Measurements from ENCODE around the gene LRRC3.
"Not testable (repeated sequence)": the region's sequence is repeated elsewhere in the genome, so short reads cannot be mapped to it uniquely, and the experiment has no call there.

Gene LRRC3

DNA sequence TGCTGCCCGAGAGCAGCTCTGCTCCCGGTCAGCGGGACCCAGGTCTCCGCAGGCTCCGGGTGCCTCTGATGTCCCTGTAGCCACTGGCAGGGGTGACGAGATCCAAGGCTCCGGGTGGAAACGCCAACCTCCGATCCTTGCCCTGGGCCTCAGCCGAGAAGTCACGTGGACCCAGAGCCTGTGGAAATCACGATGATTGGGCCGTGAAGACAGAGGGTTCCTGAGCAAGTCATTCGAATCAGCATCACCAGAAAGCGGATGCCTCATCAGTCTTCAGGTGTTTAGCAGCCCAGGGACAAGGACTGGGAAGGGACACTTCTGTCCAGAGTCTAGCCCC, 12.5 kb downstream of the LRRC3 start:
- Mint-ChIP-seq H3K9me3 (ENCODE audit: low read depth) (no peaks in the 10 kb centered on the region), H3K27ac (no peak overlapping the region), H3K36me3 (no peaks in the 10 kb centered on the region), H3K27me3 (no peaks in the 10 kb centered on the region), H3K4me1 (ENCODE audit: low read depth) (no peaks in the 10 kb centered on the region), H3K4me3 (no peak overlapping the region)

DNA sequence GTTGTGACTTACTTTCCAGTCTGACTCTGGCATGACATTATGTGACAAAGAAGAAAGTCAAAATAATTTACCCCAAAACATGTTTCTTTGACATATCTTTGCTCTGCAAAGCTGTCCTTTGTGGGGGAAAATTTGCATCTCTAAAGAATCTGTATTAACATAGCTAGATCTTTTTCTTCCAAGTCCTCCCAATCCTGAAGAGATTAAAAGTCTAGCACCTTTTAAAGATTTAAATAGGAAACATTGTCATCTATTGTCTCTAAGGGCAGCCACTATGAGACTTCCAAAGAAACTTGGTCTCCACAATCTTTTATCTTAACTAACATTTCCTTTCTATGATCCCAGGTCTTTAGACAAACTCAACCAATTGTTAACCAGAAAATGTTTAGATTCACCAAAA, 16.0 kb downstream of the LRRC3 start:
- Mint-ChIP-seq H3K4me3 (no peak overlapping the region), H3K27ac (no peak overlapping the region), H3K36me3 (no peaks in the 10 kb centered on the region), H3K27me3 (no peaks in the 10 kb centered on the region), H3K4me1 (ENCODE audit: low read depth) (no peaks in the 10 kb centered on the region), H3K9me3 (ENCODE audit: low read depth) (no peaks in the 10 kb centered on the region)

DNA sequence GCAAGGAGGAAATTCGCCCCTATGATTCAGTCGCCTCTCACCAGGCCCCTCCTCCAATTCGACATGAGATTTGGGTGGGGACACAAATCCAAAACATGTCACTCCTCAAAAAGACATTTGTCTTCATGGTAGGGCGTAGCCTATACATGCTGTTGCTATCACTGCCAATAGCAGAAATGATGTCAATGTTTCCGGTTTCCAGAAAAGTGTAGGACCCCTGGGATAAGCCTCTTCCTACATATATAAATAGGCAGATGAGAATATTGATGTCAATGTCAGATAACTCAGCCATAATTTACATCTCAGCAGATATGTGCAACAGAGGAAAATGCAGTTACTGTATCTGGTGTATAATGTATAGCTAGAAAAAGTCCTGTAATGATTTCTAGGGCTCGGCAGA, 16.7 kb downstream of the LRRC3 start:
- Mint-ChIP-seq H3K36me3 (no peaks in the 10 kb centered on the region), H3K4me1 (ENCODE audit: low read depth) (no peaks in the 10 kb centered on the region), H3K4me3 (no peak overlapping the region), H3K27ac (no peak overlapping the region), H3K9me3 (ENCODE audit: low read depth) (no peaks in the 10 kb centered on the region), H3K27me3 (no peaks in the 10 kb centered on the region)

DNA sequence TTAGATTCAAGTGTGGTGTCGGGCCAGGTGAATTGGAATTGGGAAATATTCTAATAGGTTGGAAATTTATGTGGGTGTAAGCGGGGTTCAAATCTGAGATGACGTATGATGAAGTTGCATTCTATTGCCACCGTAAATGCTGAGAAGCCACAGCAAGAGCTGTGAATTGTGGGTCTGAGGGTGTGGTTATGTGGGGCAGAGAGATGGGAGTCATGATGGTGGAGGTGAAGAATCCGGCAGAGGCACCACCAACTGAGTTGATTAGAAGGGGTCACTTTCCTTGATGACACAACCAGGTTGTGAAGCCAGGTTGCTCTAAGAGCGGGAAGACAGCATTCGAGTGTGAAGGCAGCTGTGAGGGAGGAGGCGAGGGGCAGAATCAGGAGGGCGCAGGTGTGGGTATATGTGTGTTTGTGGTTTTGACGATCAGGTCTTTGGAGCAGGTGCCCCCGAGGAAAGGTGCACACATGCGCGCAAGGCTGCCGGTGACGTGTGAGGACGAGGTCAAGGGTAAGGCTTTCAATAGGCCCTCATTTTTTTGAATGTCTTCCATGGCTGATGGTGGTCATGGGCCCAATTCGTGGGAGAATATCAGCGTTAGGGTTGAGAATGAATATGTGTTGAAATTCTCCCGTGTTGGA, 18.7 kb downstream of the LRRC3 start:
- Mint-ChIP-seq H3K36me3 (no peaks in the 10 kb centered on the region), H3K4me3 (no peak overlapping the region), H3K27ac (no peak overlapping the region), H3K27me3 (no peaks in the 10 kb centered on the region), H3K4me1 (ENCODE audit: low read depth) (peaks cover 2% of the 10 kb centered on the region), H3K9me3 (ENCODE audit: low read depth) (no peaks in the 10 kb centered on the region)

DNA sequence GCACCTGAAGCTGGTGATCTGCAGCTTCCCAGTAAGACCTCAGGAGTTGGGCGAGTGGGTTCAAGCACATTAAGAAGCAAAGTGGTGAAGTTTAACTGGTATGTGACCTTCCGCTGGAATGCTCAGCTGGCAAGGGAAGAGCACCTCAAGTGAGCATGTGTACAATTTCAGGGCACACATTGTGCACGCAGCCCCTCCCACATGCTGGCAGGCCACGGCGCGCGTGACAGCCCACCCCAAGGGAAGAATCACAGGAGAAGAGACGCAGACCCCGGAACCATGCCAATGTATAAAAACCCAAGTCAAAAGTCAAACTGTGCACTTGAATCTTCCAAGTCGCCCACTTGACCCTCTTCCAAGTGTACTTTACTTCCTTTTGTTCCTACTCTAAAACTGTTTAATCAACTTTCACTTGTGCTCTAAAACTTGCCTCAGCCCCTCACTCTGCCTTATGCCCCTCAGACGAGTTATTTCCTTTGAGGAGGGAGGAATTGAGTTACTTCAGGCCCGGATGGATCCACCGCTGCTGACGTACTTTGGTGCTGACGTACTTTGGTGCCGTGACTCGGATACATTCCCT, 20.0 kb downstream of the LRRC3 start:
- Mint-ChIP-seq H3K4me1 (ENCODE audit: low read depth) (peaks cover 5% of the 10 kb centered on the region), H3K9me3 (ENCODE audit: low read depth) (no peaks in the 10 kb centered on the region), H3K4me3 (no peak overlapping the region), H3K36me3 (no peaks in the 10 kb centered on the region), H3K27ac (no peak overlapping the region), H3K27me3 (no peaks in the 10 kb centered on the region)

DNA sequence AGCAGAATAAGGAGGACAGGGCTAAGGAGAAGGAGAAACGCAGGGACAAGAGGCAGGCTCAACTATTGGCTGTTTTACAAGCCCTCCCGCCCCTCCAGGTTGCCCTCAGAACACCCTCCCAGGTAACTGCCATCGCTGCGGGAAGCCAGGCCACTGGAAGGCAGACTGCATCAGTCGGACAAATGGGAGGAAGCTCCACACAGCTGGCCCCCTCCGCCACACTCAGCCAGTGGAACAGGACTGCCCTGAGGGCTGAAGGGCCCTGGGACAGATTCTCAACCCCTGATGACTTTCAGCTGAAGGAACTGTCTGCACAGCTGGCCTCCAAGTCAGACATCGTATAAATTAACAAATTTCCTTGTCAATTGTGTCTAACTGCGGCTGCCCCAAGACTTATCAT, 21.8 kb downstream of the LRRC3 start:
- Mint-ChIP-seq H3K4me3 (no peak overlapping the region), H3K27ac (no peak overlapping the region), H3K27me3 (no peaks in the 10 kb centered on the region), H3K4me1 (ENCODE audit: low read depth) (peaks cover 5% of the 10 kb centered on the region), H3K36me3 (no peaks in the 10 kb centered on the region), H3K9me3 (ENCODE audit: low read depth) (no peaks in the 10 kb centered on the region)

DNA sequence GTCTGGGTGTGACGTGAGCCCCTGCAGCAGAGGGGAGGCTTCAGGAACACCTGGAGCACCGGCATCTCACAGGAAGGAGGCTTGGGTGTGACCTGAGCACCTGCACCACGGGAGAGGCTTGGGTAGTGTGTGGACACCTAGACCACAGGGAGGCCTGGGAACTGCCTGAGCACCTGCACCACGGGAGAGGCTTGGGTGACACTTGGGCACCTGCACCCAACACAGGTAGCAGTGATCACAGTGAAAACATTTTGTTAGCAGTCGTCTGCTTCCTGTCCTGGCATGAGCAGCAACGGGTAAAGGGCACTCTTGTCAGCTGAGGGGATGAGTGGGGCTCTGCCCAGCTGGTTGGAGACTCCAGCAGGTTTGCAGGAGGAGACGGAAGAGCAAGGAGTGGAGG, 22.4 kb downstream of the LRRC3 start:
- Mint-ChIP-seq H3K27me3 (no peaks in the 10 kb centered on the region), H3K4me3 (no peak overlapping the region), H3K9me3 (ENCODE audit: low read depth) (no peaks in the 10 kb centered on the region), H3K27ac (no peak overlapping the region), H3K4me1 (ENCODE audit: low read depth) (peaks cover 5% of the 10 kb centered on the region), H3K36me3 (no peaks in the 10 kb centered on the region)

DNA sequence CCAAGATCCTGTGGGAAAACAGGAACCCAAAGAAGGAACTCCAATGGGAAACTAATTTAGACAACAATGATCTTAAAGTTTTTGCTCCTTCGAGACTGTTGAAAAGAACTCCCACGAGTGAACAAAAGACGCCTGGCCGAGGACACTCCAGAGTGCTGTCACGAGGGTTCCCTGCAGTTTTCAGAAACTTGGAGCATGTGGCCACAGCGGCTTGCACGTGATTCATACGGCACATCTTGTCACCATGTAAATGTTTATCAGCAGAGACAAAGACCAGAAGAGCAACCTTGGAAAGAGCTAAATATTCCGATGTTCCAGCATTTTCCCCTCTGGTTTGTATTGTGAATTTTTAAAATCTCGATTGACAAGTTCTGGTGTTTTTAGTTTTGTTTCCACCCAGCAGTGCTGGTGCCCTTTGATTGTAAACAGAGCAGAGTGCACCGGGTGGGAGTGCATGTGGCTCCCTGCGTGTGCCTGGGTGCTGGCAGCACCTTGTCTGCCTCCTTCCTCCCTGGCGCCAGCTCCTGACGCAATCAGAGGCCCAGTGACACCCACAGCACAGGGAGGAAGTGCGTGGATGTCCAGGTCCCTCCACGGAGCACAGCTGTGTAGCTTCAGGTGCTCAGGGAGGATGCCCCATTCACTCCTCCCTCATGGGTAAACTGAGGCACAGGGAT, 23.0 kb downstream of the LRRC3 start:
- Mint-ChIP-seq H3K27ac (no peak overlapping the region), H3K4me1 (ENCODE audit: low read depth) (peaks cover 5% of the 10 kb centered on the region), H3K9me3 (ENCODE audit: low read depth) (no peaks in the 10 kb centered on the region), H3K4me3 (no peak overlapping the region), H3K36me3 (no peaks in the 10 kb centered on the region), H3K27me3 (no peaks in the 10 kb centered on the region)

DNA sequence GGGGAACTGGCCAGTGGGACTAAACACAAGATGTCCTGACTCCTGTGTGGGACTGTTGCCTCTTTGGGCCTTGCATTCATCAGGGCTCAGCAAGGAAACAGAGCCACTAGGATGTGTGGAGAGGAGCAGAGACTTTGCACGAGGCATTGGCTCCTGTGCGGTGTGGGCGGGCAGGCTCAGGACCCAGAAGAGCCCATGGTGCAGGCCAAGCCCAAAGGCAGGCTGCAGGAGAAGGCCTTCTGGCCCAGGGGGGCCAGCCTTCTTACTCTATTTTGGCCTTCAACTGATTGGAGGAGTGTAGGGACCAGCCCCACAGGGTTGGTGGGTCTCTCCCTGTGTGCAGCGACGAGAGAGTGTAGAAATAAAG, 23.5 kb downstream of the LRRC3 start:
- Mint-ChIP-seq H3K4me1 (ENCODE audit: low read depth) (peaks cover 5% of the 10 kb centered on the region), H3K27me3 (no peaks in the 10 kb centered on the region), H3K9me3 (ENCODE audit: low read depth) (no peaks in the 10 kb centered on the region), H3K27ac (no peak overlapping the region), H3K36me3 (no peaks in the 10 kb centered on the region), H3K4me3 (no peak overlapping the region)

DNA sequence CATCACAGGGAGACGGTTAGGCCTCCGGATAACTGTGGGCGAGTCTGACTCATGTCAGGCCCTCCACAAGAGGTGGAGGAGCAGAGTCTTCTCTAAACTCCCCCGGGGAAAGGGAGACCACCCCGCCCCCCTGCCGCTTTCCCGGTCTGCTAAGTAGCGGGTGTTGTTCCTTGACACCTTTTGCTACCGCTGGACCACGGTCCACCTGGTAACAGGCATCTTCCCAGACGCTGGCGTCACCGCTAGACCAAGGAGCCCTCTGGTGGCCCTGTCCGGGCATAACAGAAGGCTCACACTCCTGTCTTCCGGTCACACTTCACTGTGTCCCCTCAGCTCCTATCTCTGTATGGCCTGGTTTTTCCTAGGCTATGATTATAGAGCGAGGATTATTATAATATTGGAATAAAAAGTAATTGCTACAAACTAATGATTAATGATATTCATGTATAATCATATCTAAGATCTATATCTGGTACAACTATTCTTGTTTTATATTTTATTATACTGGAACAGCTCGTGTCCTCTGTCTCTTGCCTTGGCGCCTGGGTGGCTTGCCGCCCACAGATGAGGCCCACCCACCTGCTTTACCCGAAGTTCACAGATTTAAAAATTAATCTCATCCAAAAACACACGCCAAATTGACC, 24.4 kb downstream of the LRRC3 start:
- H3K4me1 Mint-ChIP-seq (ENCODE audit: low read depth); H3K4me3 Mint-ChIP-seq; H3K27me3 Mint-ChIP-seq; H3K27ac Mint-ChIP-seq; H3K36me3 Mint-ChIP-seq; H3K9me3 Mint-ChIP-seq (ENCODE audit: low read depth): not testable (repeated sequence)

DNA sequence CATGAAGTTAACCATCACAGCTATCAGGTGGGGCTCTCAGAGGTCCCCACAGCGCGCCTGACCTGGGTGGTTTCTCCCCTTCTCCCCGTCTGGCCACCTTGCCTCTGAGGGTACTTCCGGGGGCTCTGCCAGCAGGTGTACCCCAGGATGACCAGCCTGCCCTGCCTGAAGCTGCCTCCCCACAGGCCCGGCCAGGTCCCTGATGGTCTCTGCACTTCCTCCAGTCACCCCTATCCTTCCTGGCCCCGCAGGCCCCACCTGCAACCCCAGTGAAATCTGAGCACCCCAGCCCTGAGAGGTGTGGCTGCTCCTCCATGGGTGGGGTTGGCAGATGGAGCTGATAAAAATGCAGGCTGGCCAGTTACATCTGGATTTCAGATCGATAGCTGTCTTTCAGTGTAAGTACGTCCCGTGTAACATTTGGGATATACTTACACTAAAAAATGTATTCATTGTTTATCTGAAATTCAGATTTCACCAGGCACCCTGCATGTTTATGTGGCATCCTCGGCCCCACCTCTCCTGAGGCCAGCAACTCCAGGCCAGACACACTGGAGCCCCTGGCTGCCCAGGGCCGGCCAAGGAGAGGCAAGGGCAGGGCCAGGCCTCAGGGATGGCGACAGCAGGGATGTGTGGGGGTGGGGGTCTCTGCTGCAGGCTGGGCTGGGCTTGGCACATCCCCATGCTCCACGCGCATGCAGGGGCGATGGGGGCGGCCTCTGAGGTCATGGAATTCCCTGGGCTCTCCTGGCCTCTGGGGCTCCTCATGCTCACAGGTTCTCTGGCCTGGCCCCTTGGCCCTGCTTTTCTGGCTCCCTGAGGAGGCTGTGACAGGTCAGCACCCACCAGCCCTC, 25.1 kb downstream of the LRRC3 start:
- H3K27me3 Mint-ChIP-seq = no peaks in the 10 kb centered on the region
- H3K9me3 Mint-ChIP-seq (ENCODE audit: low read depth) = no peaks in the 10 kb centered on the region
- H3K4me1 Mint-ChIP-seq (ENCODE audit: low read depth) = peaks cover 11% of the 10 kb centered on the region
- no peaks in the 10 kb centered on the region for H3K36me3 Mint-ChIP-seq
- no peak overlapping the region for H3K27ac Mint-ChIP-seq
- H3K4me3 Mint-ChIP-seq = no peak overlapping the region

DNA sequence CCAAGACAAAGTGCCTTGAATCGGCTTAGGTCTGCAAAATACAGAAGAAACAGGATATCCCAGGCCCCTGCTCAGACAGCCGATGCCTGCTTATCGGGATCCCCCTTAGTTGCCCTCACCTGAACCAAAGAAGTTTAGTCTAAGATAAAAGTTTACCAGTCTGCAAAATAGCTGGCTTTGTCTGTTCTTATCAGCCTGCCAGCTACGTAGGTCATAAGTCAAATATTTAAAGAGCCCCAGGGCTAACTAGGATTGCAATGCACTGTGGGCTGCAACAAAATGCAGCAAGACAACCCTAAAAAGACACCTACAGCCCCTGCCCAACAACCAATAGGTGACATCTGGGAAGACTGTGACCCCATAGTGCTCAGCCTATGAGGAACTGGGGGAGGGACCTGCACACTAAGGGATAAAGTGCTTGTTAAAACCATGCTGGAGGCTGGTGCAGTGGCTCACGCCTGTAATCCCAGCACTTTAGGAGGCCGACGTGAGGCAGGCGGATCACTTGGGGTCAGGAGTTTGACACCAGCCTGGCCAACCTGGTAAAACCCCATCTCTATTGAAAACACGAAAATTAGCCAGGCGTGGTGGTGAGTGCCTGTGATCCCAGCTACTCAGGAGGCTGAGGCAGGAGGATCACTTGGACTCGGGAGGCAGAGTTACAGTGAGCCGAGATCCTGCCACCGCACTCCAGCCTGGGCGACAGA, 27.4 kb downstream of the LRRC3 start:
- no peaks in the 10 kb centered on the region for H3K27me3 Mint-ChIP-seq
- H3K4me1 Mint-ChIP-seq (ENCODE audit: low read depth) = peaks cover 19% of the 10 kb centered on the region
- H3K36me3 Mint-ChIP-seq = no peaks in the 10 kb centered on the region
- H3K4me3 Mint-ChIP-seq = no peak overlapping the region
- H3K27ac Mint-ChIP-seq = no peak overlapping the region
- no peaks in the 10 kb centered on the region for H3K9me3 Mint-ChIP-seq (ENCODE audit: low read depth)

DNA sequence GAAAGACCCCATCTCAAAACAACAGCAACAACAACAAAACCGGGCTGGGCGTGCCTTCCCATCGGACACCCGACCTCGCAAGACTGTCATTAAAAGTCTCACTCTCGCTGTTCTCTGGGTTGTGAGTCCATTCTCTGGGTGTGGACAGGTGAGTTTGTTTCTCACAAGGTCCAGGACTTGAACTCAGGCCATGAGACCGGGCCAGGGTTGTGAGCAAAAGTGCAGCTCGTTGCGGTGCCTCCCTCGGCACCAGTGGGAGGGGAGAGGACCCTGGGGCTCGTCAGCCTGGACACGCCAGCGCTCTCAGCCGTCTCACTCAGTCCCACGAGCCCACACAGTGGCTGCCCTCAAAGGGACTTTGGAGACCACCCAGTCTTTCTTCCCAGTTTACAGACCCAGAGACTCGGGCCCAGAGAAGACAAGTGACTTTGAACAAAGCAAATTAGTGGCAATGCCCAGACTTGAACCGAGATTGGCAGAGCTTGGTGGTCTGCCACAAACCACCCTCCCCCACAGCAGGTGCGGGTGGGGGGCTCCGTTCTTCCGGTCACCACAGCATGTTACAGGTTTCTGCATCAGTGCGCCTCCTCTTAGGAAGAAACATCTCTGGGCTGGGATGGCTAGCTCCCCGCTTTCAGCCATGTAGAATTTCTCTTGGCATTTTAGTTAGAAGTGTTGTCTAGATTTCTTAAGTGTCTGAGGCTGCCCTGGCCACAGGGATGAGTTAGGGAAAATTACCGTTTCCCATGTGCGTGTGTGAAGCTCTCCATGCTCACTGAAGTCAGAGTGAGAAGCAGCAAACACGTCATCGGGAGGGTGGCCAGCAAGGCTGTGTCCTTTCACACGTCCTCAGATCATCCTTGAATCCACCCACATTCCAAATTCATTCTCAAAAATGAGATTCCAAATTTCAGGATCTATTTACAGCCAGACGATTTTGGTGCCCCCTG, 28.3 kb downstream of the LRRC3 start:
- Mint-ChIP-seq H3K9me3 (ENCODE audit: low read depth) (no peaks in the 10 kb centered on the region), H3K4me3 (no peak overlapping the region), H3K27ac (no peak overlapping the region), H3K4me1 (ENCODE audit: low read depth) (peaks cover 19% of the 10 kb centered on the region), H3K27me3 (no peaks in the 10 kb centered on the region), H3K36me3 (no peaks in the 10 kb centered on the region)

Data from activated naive CD8-positive, alpha-beta T cell (primary cell).